Fibroblast of skin of left quadriceps (primary cell): ENCODE measurements around the gene NPIPB2.
"Not testable (repeated sequence)": the region's sequence is repeated elsewhere in the genome, so short reads cannot be mapped to it uniquely, and the experiment has no call there.

Experiments used
- DNase-seq, 2 experiments: peaks; one replicate each; pipeline ENCODE4 v3.0.0-alpha.2; 2013; ENCODE audit warnings: low read depth in 2 of 2

The NPIPB2 gene

GRCh38 chr16:11962457-11962856, 20.6 kb upstream of the NPIPB2 start:
- DNase-seq, result not testable (repeated sequence)

- no peak for DNase-seq
Observed at GRCh38 chr16:11957591-11958395, 15.9 kb upstream of the NPIPB2 start.

GRCh38 chr16:11956558-11956957, 14.7 kb upstream of the NPIPB2 start:
- no peak for DNase-seq

GRCh38 chr16:11955713-11956123, 13.9 kb upstream of the NPIPB2 start:
- peak; percentile 96 to 97 for DNase-seq

GRCh38 chr16:11953576-11953975, 11.7 kb upstream of the NPIPB2 start:
- not testable (repeated sequence) for DNase-seq

- no peak for DNase-seq
Observed at GRCh38 chr16:11950388-11950787, 8.5 kb upstream of the NPIPB2 start.

GRCh38 chr16:11949527-11949926, 7.7 kb upstream of the NPIPB2 start:
- peak; percentile 24 to 34 for DNase-seq

GRCh38 chr16:11948819-11949218, 7.0 kb upstream of the NPIPB2 start:
- no peak for DNase-seq

- no peak for DNase-seq
Observed at GRCh38 chr16:11946433-11946832, 4.6 kb upstream of the NPIPB2 start.

GRCh38 chr16:11927350-11927749, 14.5 kb downstream of the NPIPB2 start:
- not testable (repeated sequence) for DNase-seq

- DNase-seq, result not testable (repeated sequence)
Observed at GRCh38 chr16:11924046-11924445, 17.8 kb downstream of the NPIPB2 start.

- no peak for DNase-seq
Observed at GRCh38 chr16:11916524-11917285, 25.1 kb downstream of the NPIPB2 start.

- DNase-seq, result peak; percentile 96
Observed at GRCh38 chr16:11915644-11916523, 26.0 kb downstream of the NPIPB2 start, which contains the start of gene GSPT1. Gene GSPT1 (minus strand): TSS chr16:11915956. CDS start chr16:11915720, 236 bp downstream.

GRCh38 chr16:11915114-11915643, 26.7 kb downstream of the NPIPB2 start:
- DNase-seq, result no peak

GRCh38 chr16:11914210-11915113, 27.4 kb downstream of the NPIPB2 start:
- no peak for DNase-seq

- no peak for DNase-seq
Observed at GRCh38 chr16:11913425-11914079, 28.3 kb downstream of the NPIPB2 start.

GRCh38 chr16:11909653-11910545, 31.9 kb downstream of the NPIPB2 start:
- peak; percentile 73 to 74 for DNase-seq

- no peak for DNase-seq
Observed at GRCh38 chr16:11907160-11907970, 34.5 kb downstream of the NPIPB2 start.
